ENCODE measurements around the gene FOXL2NB. TPM values are rescaled to one million over a fixed set of nuclear protein-coding genes. Genes with fewer than 3 reads are reported as not detected.

FOXL2NB gene
- total and polyA plus RNA-seq, 12 donors, result under 0.01 to 9.6 (median 2.2) TPM

GRCh38 chr3:138933068-138933668, 13.8 kb upstream of the FOXL2NB start:
- peaks cover 17% of the 10 kb centered on the region for H3K27me3 ChIP-seq
- 82 to 85% (median 83%) methylated on average over 3 to 4 of the region's 4 CpGs for WGBS, 4 donors

GRCh38 chr3:138933981-138934691, 12.9 kb upstream of the FOXL2NB start:
- H3K27ac ChIP-seq, result no peak overlapping the region
- H3K4me3 ChIP-seq, result no peak overlapping the region
- intact Hi-C loops (cut with DNase I), result loop anchor here in 1 of 2 donors (10.0 kb wide), 1 partner anchor 391 kb away; no protein-coding TSS in a partner anchor
- no peak for DNase-seq
- H3K36me3 ChIP-seq (replicated peaks in 1 of 2), result no peaks in the 10 kb centered on the region
- WGBS, 4 donors, result 68 to 83% (median 74%) methylated on average over 3 of the region's 3 CpGs
- peaks cover 26% of the 10 kb centered on the region for H3K27me3 ChIP-seq
- H3K4me1 ChIP-seq (replicated peaks in 1 of 2), result peaks cover 0 to 26% of the 10 kb centered on the region in 2 donors
- TF ChIP-seq POLR2A (IDR thresholded peaks at IDR 0.05) (no peak), CTCF (IDR thresholded peaks at IDR 0.05) (no peak)
- no peaks in the 10 kb centered on the region for H3K9me3 ChIP-seq (replicated peaks in 1 of 3)

More at GRCh38 chr3:138933068-138933668, 13.8 kb upstream of the FOXL2NB start:
- peak in 1 of 7 donors; percentile 4 for DNase-seq
- Histone ChIP-seq H3K9me3 (replicated peaks in 1 of 3) (no peaks in the 10 kb centered on the region), H3K36me3 (replicated peaks in 1 of 2) (no peaks in the 10 kb centered on the region), H3K4me1 (replicated peaks in 1 of 2) (peaks cover 0 to 22% of the 10 kb centered on the region in 2 donors), H3K27ac (no peak overlapping the region), H3K4me3 (no peak overlapping the region)
- TF ChIP-seq CTCF (IDR thresholded peaks at IDR 0.05), result no peak
- TF ChIP-seq POLR2A (IDR thresholded peaks at IDR 0.05), result no peak
- intact Hi-C loops (cut with DNase I), result loop anchor here in 1 of 2 donors (10.0 kb wide), 1 partner anchor 392 kb away; no protein-coding TSS in a partner anchor

GRCh38 chr3:138935505-138935862, 11.5 kb upstream of the FOXL2NB start:
- intact Hi-C loops (cut with DNase I), result loop anchor here (5.0 to 10.0 kb wide), 3 partner anchors 47 to 392 kb away; no protein-coding TSS in a partner anchor

More at GRCh38 chr3:138935505-138935862, 11.5 kb upstream of the FOXL2NB start:
- Histone ChIP-seq H3K36me3 (replicated peaks in 1 of 2) (no peaks in the 10 kb centered on the region), H3K4me1 (replicated peaks in 1 of 2) (peaks cover 0 to 32% of the 10 kb centered on the region in 2 donors), H3K9me3 (replicated peaks in 1 of 3) (no peaks in the 10 kb centered on the region), H3K4me3 (peak overlapping the region in 1 of 4 donors; percentile 54), H3K27me3 (peaks cover 40% of the 10 kb centered on the region), H3K27ac (no peak overlapping the region)
- DNase-seq, result no peak
- TF ChIP-seq POLR2A (IDR thresholded peaks at IDR 0.05) (no peak), CTCF (IDR thresholded peaks at IDR 0.05) (no peak)
- 61 to 68% (median 65%) methylated on average over 7 of the region's 7 CpGs for WGBS, 4 donors

All from adrenal gland (tissue), 12 donors.